ENCODE measurements around the gene ARHGAP24. TPM values are rescaled to one million over a fixed set of nuclear protein-coding genes. Genes with fewer than 3 reads are reported as not detected.

The ARHGAP24 gene
- total RNA-seq, 4 donors from 2014 or later: 17.8 to 65.2 (median 27.2) TPM

DNA sequence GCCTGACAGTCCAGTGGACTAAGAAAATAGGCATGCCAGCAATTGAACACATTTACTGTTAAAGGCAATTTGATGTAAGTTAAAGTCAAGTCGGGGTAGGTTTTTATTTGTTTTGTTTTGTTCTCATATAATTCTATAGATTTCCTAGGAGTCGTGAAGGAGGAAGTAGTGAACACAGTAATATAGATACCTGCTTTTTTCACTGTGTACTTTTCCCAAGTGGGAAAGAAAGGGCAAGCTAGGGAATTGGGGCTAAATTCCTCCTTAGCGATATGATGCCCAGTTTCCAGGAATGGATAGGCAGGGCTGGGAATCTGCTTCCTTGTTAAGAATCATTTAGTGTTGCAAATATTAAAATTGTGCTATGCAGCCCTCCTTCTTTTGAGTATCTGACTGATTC is 271.0 kb downstream of the ARHGAP24 start:
- TF ChIP-seq EP300 (IDR thresholded peaks at IDR 0.05) (no peak), POLR2A (IDR thresholded peaks at IDR 0.05) (no peak), POLR2AphosphoS5 (IDR thresholded peaks at IDR 0.05) (no peak)
- TF ChIP-seq, protein P1, sequence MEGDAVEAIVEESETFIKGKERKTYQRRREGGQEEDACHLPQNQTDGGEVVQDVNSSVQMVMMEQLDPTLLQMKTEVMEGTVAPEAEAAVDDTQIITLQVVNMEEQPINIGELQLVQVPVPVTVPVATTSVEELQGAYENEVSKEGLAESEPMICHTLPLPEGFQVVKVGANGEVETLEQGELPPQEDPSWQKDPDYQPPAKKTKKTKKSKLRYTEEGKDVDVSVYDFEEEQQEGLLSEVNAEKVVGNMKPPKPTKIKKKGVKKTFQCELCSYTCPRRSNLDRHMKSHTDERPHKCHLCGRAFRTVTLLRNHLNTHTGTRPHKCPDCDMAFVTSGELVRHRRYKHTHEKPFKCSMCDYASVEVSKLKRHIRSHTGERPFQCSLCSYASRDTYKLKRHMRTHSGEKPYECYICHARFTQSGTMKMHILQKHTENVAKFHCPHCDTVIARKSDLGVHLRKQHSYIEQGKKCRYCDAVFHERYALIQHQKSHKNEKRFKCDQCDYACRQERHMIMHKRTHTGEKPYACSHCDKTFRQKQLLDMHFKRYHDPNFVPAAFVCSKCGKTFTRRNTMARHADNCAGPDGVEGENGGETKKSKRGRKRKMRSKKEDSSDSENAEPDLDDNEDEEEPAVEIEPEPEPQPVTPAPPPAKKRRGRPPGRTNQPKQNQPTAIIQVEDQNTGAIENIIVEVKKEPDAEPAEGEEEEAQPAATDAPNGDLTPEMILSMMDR (IDR thresholded peaks at IDR 0.05): no peak
- peaks cover 35% of the 10 kb centered on the region for H3K4me1 ChIP-seq
- H3K27ac ChIP-seq: no peak overlapping the region
- no peaks in the 10 kb centered on the region for H3K36me3 ChIP-seq
- no peak for DNase-seq (ENCODE audit: low spot score in 2 of 2)
- no peaks in the 10 kb centered on the region for H3K27me3 ChIP-seq
- H3K9me3 ChIP-seq: no peaks in the 10 kb centered on the region
- WGBS: 81% methylated on average over 3 of the region's 3 CpGs
- no peak overlapping the region for H3K4me3 ChIP-seq

DNA sequence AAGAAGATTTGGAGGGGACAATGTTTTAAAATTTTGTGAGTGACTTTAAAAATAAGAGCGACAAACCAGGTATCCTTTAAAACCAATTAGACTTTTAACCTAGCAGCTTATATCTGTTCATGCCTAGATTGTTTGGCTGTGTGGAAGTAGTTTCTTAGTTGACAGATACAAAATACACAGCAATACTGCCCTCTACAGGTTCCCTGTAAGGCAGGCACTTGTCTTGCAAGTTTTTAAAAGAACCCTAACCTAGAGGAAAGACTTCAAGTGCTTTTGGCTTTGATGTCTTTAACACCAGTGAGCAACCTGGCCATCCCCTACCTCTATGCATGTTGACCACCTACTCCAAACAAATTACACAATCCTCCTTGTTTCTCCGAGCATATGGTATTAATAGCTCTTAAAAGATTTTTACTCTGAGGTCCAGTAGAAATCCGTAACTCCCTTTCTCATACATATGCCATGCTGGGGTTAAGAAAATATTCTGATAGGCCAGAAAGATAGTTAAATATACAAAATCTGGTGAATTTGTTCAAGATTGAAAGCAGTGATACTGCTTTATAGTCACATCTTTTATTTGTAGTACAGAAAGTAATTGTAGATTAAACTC is 273.0 kb downstream of the ARHGAP24 start:
- no peaks in the 10 kb centered on the region for H3K27me3 ChIP-seq
- no peaks in the 10 kb centered on the region for H3K9me3 ChIP-seq
- DNase-seq (ENCODE audit: low spot score in 2 of 2): no peak
- no peak overlapping the region for H3K4me3 ChIP-seq
- peaks cover 28% of the 10 kb centered on the region for H3K4me1 ChIP-seq
- no peak overlapping the region for H3K27ac ChIP-seq
- no peaks in the 10 kb centered on the region for H3K36me3 ChIP-seq
- TF ChIP-seq POLR2AphosphoS5 (IDR thresholded peaks at IDR 0.05) (no peak), EP300 (IDR thresholded peaks at IDR 0.05) (no peak)
- TF ChIP-seq, protein P1 (IDR thresholded peaks at IDR 0.05): peak; percentile 80 to 82
- WGBS: 36% methylated on average over 3 of the region's 3 CpGs

DNA sequence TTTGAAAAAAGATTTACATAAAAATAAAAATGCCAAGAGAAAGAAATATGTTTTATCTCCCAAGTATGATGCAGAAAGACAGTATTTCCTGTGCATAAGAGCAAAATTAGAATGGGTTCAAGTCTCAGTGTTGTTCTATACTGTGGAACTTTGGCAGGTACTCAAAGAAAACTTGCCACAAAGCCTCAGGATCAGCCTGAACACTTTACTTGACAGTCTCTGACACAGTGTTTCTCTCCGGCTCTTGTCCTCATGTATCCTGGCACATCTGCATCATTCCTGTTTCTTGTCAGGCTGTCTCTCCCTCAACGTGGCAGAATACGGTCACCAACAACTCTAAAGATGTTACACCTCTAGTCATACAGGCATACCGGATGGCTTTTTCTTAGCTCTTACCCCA is 273.7 kb downstream of the ARHGAP24 start:
- Histone ChIP-seq H3K4me3 (no peak overlapping the region), H3K4me1 (peaks cover 26% of the 10 kb centered on the region), H3K9me3 (no peaks in the 10 kb centered on the region), H3K27me3 (no peaks in the 10 kb centered on the region), H3K27ac (no peak overlapping the region), H3K36me3 (no peaks in the 10 kb centered on the region)
- DNase-seq (ENCODE audit: low spot score in 2 of 2): no peak
- TF ChIP-seq POLR2AphosphoS5 (IDR thresholded peaks at IDR 0.05) (no peak), EP300 (IDR thresholded peaks at IDR 0.05) (no peak), POLR2A (IDR thresholded peaks at IDR 0.05) (no peak)
- TF ChIP-seq, protein P1 (IDR thresholded peaks at IDR 0.05): no peak
- 72% methylated on average over 4 of the region's 4 CpGs for WGBS

DNA sequence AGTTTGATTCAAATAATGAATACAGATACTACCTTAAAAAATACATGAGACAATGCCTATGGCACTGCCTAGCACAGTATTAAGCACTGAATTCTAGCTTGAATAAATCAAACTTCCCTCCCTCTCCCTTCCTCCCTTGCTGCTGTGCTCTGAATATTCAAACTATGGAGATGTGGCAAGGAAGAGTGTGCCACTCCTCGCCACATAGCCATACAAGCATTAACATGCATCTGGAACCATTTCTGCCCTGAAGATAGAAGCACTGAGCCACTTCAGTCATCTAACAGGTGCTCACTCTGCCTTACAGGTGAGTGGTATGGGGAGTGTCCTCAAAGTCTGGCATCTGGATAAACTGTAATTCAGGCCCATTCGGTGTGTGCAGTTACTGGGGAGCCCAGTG is 276.9 kb downstream of the ARHGAP24 start:
- Histone ChIP-seq H3K4me1 (peaks cover 20% of the 10 kb centered on the region), H3K36me3 (no peaks in the 10 kb centered on the region), H3K4me3 (no peak overlapping the region), H3K9me3 (no peaks in the 10 kb centered on the region), H3K27ac (no peak overlapping the region), H3K27me3 (no peaks in the 10 kb centered on the region)
- TF ChIP-seq EP300 (IDR thresholded peaks at IDR 0.05): no peak
- TF ChIP-seq POLR2A (IDR thresholded peaks at IDR 0.05): no peak
- no peak for TF ChIP-seq POLR2AphosphoS5 (IDR thresholded peaks at IDR 0.05)
- TF ChIP-seq, protein P1 (IDR thresholded peaks at IDR 0.05): no peak
- 32% methylated on average over 2 of the region's 2 CpGs for WGBS
- DNase-seq (ENCODE audit: low spot score in 2 of 2): no peak

DNA sequence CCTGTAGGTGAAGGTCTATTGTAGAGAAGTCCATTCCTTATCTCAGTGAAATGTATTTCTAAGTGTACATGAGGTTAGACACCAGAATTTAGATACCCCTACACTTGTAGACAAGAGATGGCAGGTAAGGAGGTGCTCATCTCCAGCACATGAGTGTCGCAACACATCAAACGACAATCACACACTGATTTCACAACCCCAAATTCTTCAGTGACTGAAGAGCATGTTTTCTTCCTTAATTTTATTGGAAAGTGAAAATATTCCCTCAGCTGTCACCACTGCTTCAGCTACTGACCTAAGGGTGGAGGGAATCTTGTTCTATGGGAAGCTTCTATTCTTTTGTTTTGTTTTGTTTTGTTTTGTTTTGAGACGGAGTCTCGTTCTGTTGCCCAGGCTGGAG is 280.3 kb downstream of the ARHGAP24 start:
- Histone ChIP-seq H3K36me3 (no peaks in the 10 kb centered on the region), H3K4me1 (peaks cover 17% of the 10 kb centered on the region), H3K9me3 (no peaks in the 10 kb centered on the region), H3K27me3 (no peaks in the 10 kb centered on the region), H3K27ac (no peak overlapping the region), H3K4me3 (no peak overlapping the region)
- WGBS: 67% methylated on average over 4 of the region's 4 CpGs
- TF ChIP-seq, protein P1 (IDR thresholded peaks at IDR 0.05): no peak
- TF ChIP-seq POLR2A (IDR thresholded peaks at IDR 0.05) (no peak), POLR2AphosphoS5 (IDR thresholded peaks at IDR 0.05) (no peak), EP300 (IDR thresholded peaks at IDR 0.05) (no peak)
- no peak for DNase-seq (ENCODE audit: low spot score in 2 of 2)
